Measurements from ENCODE around the gene SPTBN4.
"Not testable (repeated sequence)": the region's sequence is repeated elsewhere in the genome, so short reads cannot be mapped to it uniquely, and the experiment has no call there.

The SPTBN4 gene

DNA sequence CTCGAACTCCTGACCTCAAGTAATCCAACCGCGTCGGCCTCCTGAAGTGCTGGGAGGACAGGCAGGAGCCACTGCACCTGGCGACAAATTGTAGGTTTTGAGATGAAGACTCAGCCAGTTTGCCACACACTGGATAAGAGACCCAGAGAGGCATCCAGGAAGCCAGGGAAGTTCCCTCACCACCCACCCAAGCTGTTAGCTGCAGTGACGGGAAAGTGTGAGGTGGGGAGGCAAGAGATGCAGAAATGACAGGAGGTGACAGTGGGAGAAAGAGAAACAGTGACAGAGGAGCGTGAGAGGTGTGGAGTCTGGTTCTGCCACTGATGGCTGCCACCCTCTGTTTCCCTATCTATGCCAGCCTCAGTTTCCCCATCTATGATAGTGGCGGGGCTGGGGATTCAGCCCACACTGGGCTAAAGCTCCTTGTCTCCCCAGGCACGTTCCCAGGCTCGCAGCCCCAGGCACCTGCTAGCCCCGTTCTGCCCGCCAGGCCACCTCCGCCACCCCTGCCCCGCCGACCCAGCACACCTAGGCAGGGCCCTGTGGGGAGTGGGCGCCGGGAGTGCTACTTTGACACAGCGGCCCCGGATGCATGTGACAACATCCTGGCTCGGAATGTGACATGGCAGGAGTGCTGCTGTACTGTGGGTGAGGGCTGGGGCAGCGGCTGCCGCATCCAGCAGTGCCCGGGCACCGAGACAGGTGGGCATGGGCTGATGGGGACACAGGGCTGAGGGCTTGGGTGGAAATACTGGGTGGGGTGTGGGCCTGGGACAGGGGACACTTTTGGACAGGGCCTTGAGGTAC lies 155.4 kb downstream of the SPTBN4 start:
- no peak for DNase-seq

DNA sequence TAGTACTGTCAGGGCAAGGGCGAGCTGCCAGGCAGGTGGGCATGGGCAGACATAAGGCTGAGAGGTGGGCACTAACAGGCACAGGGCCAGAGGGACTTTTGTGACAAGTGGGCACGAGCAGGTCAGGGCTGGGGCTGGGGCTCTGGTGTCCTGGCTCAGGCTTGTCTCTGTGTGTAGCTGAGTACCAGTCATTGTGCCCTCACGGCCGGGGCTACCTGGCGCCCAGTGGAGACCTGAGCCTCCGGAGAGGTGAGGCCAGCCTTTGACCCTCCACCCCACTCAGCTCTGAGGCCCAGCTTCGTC lies 155.9 kb downstream of the SPTBN4 start:
- no peak for DNase-seq

- DNase-seq = peak; percentile 96
Measured at GRCh38 chr19:40623403-40624251, 156.8 kb downstream of the SPTBN4 start.

DNA sequence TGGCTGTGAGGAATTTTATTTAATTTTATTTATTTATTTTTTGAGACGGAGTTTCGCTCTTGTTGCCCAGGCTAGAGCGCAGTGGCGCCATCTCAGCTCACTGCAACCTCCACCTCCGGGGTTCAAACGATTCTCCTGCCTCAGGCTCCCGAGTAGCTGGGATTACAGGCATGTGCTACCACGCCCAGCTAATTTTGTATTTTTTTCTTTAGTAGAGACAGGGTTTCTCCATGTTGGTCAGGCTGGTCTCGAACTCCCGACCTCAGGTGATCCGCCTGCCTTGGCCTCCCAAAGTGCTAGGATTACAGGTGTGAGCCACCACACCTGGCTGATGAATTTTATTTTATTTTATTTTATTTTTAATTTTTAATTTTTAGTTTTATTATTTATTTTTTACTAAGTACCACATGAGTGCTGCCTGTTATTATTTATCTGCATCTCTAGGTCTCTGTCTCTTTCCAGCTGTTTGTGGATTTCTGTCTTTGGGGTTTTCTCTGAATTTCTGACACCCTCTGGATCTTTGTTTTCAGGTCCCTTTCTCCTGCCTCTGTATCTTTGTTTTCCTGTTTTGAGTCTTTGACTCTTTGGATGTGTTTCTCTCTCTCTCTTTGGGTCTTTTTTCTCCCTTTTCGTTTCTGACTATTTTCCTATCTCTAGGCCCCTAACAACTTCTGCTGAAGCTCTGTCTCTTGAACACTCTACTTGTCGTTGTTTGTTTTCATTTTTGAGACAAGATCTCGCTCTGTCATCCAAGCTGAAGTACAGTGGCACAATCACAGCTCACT lies 157.8 kb downstream of the SPTBN4 start:
- not testable (repeated sequence) for DNase-seq

GRCh38 chr19:40625406-40626120 lies 158.8 kb downstream of the SPTBN4 start:
- no peak for DNase-seq
